KBM-7 (cell line): ENCODE measurements around the gene NSUN7.

Experiments used
- DNase-seq: peaks from one replicate; pipeline ENCODE4 v3.0.0-alpha.2; 2015
- in situ Hi-C: fragments of 300-500 bp; cut with MboI; formaldehyde crosslinking; loops from 2 replicates; pipeline ENCODE4 v1.14.3; 2020; ENCODE audit warnings: low sequenced_read_pairs, low pct_unique_long_range_greater_than_20kb, mixed read lengths

The NSUN7 gene

DNA sequence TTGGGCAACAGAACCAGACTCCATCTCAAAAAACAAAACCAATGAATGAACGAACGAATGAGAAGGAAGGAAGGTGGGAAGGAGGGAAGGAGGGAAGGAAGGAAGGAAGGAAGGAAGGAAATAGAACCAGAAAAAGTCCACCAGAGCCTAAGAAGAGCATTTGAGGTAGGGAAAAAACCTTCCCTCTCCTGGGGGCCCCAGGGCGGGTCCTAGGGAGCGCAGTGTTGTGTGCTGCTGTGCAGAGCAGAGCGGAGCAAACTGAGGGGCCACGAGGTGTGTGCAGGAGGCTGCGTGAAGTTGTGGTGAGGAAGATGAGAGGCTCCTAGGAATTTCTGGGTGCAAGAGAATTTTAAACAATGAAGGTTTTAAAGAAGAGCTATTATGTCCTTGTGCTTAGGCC lies 16.0 kb upstream of the NSUN7 start:
- in situ Hi-C loops = no loop called here

GRCh38 chr4:40734497-40734896 lies 15.3 kb upstream of the NSUN7 start:
- in situ Hi-C loops = no loop called here
- no peak for DNase-seq

More for the DNA sequence above, 16.0 kb upstream of the NSUN7 start:
- no peak for DNase-seq

DNA sequence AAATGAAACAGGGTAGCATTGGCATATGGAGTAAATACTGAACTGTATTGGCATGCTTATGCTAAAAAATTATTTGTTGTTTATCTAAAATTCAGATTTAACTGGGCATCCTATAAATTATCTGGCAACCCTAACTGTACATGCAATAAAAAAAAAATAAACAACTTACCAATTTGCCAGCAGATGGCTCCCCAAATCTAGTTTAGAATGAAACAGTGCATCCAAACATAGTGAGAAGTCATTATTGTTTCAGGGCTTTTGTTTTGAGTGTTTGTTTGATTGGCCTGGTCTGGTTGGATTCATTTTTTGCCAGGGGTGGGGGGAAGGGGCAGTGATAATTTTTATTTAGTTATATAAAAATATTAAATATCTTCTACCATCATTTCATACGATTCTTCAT lies 12.8 kb upstream of the NSUN7 start:
- in situ Hi-C loops = no loop called here
- peak; percentile 46 for DNase-seq

DNA sequence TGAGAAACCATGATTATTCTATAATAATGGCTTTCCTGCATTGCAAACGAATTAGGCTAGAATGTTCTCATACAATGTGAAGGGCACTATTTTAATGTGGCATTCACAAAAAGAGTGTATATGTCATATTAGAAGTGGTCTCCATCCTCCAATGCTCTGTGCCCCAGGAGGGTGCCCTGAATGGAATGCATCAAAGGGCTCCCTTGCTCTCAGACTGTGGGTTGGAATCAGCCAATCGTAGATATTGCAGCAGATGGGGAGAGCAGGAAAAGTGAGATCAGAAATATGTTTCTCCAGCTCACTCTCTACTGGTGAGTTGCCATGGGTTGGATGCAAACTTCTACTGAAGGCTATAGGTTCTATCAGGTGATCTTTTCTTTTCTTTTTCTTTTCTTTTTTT lies 11.9 kb upstream of the NSUN7 start:
- in situ Hi-C loops = no loop called here
- no peak for DNase-seq

- in situ Hi-C loops = no loop called here
- no peak for DNase-seq
Measured at GRCh38 chr4:40739347-40739746, 10.4 kb upstream of the NSUN7 start.

DNA sequence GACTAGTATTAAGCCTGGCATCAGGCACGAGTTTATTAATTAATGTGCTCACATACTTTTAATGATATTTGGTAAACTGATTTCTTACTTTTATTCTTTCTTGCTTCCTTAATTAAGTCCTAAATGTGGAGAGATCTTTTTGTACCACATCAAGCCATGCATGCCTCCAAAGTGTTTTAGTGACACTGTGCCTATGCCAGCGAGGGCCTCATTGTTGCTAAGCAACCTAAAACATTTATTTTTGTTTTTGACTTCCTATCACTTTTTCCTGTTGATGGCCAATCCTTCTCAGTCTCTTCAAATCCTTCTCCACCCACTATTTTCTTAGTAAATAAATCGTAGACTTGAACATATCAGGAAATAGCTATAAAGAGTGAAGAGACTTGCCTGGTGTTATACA lies 5.5 kb upstream of the NSUN7 start:
- no peak for DNase-seq
- in situ Hi-C loops = no loop called here

GRCh38 chr4:40745285-40745984 lies 4.3 kb upstream of the NSUN7 start:
- DNase-seq = no peak
- in situ Hi-C loops = no loop called here

GRCh38 chr4:40747207-40747835 lies 2.4 kb upstream of the NSUN7 start:
- no peak for DNase-seq
- in situ Hi-C loops = no loop called here

DNA sequence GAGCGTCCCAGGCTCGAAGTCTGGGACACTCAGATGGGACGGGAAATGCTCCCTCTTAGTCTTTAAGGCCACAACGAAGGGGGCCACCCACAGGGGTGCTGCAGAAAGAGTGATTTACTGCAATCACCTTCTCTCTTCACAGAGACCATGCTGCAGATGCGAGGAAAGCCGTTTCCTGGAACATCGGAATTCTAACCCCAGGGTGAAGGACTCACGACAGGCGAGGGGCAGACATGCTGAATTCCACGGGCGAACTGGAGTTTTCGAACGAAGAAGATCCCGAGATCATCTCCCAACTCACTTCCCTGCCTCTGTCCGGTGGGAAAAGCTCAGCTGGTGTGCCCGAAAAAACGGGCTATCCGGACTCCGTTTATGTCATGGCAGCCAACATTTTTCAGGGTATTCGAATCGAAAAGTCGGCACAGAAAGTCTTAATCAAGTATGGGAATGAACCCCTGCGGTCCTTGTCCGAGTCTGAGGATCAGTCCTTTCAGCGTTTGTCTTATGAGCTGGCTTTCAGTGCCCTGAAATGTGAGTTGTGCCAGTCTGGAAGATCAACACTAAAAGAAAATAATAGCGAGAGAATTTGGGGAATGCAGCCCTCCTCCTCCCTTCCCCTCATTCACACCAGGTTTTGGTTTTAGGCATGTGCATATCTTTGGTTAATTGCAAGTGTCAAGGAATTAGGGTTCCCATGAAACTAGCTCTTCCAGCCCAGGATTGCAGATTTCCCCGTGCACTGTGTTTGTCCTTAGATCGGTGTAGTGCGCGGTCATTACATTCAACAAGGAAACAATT lies 905 bp downstream of the NSUN7 start:
- in situ Hi-C loops = no loop called here
- DNase-seq = no peak

DNA sequence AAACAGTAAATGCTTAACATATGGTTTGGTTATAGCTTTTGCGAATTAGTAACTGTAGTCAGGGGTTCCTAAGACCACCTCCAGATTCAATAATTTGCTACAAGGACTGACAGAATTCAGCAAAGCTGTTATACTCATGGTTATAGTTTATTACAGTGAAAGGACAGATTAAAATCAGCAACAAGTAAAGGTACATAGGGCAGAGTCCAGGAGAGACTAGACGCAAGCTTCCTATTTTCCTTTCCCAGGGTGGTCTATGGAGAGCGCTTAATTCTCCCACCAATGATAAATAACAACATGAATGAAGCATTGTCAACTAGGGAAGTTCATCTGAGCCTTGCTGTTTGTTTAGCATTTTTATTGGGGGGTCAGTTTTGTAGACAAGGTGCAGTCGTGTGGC lies 5.9 kb downstream of the NSUN7 start:
- DNase-seq = no peak
- in situ Hi-C loops = no loop called here

DNA sequence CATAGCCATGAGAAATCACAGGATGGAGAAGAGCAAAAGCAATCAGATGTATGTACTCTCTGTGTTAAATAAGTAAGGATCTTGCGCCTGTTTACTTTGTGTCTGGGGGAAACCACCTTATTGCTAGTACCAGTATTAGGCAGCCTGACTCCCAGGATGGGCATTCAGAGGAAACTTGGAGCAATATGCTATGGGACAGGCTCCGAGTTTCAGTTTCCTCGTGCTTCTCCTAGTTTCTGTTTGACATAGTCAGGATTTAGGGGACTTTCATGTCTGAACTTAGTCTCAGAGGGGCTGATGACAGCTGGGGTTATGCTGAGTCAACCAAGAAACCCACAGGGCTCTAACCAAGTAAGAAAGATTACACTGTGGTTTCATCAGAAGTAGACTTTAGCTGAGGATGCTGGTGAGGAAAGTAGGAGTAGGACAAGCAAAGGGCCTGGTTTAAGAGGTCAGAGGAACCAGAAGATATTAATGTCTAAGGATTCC lies 13.5 kb downstream of the NSUN7 start:
- peak; percentile 11 for DNase-seq
- in situ Hi-C loops = no loop called here

DNA sequence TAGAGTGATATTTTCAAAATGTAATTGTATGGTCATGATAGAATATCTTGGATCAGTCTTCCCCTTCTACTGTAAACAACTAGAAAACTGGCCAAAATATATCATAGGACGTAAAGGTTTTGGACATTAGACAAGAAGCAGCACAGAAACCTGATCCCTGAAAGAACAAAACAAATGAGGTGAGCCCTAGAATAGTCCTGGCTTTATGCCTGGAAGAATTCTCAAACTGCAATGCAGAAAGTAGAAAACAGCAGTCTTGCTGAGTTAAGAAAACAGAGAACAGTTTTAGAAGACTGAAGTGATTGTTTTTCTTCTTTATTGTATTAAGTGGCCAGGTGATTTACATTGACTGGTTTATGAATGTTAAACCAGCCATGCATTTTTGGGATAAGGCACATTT lies 19.5 kb downstream of the NSUN7 start:
- no peak for DNase-seq
- in situ Hi-C loops = no loop called here

- in situ Hi-C loops = no loop called here
- DNase-seq = no peak
Measured at GRCh38 chr4:40778090-40778489, 28.3 kb downstream of the NSUN7 start.

GRCh38 chr4:40782876-40783275 lies 33.1 kb downstream of the NSUN7 start:
- no peak for DNase-seq

DNA sequence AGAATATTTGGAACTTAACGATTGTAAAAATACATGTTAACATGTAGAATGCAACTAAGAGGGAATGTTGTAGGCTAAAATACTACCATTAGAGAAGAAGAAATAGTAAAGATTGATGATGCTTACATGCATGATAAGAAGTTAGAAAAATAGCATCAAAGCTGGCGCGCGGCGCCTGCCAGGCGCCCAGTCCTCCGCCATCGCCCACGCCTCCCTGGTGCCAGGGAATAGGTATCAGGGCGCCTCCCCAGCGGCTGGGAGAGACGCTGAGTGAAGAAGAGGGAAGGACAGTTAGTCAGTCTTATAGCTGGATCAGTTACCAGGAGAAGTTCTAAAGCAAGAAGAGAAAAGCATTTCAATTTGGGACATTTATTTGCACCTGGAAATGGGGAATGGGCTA lies 36.0 kb downstream of the NSUN7 start:
- no peak for DNase-seq
- in situ Hi-C loops = no loop called here

More at GRCh38 chr4:40782876-40783275, 33.1 kb downstream of the NSUN7 start:
- in situ Hi-C loops = no loop called here

DNA sequence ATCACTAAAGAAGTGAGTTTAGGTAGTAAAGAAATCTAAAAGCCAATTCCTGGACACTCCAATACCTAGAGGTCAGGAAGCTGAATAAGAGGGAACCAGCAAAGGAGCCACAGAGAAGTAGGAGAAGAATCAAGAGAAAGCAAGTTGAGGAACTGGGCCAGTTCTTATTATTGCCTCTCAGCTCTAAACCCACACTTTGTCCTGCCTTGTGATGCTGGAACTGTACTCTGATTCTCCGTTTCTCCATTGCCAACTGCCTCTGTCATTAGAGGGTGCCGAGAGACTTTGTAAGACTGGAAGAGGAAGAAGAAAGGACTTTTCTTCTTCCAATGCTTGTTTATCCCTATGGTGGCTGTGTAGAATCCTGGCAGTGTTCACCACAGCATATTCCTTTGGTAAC lies 38.6 kb downstream of the NSUN7 start:
- no peak for DNase-seq
- in situ Hi-C loops = no loop called here

DNA sequence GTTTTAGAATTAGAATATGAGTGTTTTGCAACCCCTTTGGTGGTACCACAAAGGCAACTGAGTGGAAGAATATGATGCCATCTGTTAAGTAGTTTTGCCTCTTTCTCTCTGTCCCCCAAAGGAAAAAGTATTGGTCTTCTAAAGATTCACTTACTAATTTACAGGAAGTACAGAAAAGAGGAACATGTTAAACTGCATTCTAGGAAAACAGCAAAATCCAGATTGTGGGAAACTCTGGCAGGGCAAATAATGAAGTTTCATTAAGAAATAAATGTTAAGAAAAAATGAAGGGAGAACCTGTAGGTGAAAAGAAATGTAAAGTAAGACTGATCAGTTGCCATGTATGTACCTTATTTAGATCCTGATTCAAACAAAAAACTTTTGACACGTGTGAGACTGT lies 39.3 kb downstream of the NSUN7 start:
- peak; percentile 43 for DNase-seq
- in situ Hi-C loops = no loop called here

DNA sequence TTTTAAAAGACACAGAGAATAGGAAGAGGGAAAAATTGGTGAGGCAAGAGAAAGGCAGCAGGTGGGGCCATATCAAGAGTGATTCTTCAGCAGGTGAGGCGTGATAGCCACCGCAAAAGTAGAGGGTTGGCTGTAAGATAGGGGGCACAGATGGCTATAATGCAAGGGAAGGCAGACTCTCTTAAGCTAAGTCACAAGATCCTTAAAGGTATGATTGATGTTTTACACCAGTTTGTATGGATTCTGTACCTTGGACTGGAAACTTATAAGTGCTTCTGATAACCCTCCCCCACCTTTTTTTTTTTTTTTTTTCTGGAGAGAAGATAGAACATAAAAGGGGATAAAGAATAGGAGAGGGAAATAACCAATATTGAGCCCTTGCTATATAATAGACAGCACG lies 40.0 kb downstream of the NSUN7 start:
- in situ Hi-C loops = no loop called here
- no peak for DNase-seq

GRCh38 chr4:40800064-40800463 lies 50.3 kb downstream of the NSUN7 start:
- no peak for DNase-seq
- in situ Hi-C loops = no loop called here

DNA sequence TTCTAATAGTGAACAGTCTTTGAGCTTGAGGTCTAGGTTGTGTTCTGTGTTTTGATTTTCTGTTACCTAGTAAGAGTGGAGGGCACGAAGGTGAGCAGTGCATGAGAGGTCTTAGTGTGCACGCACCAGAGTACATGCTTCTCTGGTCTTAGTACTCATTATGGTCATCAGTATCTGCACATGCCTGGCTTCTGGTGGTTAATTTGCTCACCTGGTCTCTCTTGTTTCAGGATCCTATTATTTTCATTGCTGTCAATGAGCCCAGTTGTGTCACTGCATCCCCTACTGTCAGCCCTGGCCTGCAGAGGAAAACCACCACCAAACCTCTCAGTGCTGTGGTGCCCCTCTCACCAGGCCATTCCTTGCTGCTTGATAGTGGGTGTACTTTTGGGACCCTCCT lies 54.8 kb downstream of the NSUN7 start:
- DNase-seq = no peak
- in situ Hi-C loops = no loop called here
